ENCODE measurements around the gene SEPTIN12. TPM values are rescaled to one million over a fixed set of nuclear protein-coding genes. Genes with fewer than 3 reads are reported as not detected.
"Not testable (repeated sequence)": the region's sequence is repeated elsewhere in the genome, so short reads cannot be mapped to it uniquely, and the experiment has no call there.

Gene SEPTIN12
- total and polyA plus RNA-seq, 4 donors, result not detected

- DNase-seq, result no peak
- TF ChIP-seq, protein P1, sequence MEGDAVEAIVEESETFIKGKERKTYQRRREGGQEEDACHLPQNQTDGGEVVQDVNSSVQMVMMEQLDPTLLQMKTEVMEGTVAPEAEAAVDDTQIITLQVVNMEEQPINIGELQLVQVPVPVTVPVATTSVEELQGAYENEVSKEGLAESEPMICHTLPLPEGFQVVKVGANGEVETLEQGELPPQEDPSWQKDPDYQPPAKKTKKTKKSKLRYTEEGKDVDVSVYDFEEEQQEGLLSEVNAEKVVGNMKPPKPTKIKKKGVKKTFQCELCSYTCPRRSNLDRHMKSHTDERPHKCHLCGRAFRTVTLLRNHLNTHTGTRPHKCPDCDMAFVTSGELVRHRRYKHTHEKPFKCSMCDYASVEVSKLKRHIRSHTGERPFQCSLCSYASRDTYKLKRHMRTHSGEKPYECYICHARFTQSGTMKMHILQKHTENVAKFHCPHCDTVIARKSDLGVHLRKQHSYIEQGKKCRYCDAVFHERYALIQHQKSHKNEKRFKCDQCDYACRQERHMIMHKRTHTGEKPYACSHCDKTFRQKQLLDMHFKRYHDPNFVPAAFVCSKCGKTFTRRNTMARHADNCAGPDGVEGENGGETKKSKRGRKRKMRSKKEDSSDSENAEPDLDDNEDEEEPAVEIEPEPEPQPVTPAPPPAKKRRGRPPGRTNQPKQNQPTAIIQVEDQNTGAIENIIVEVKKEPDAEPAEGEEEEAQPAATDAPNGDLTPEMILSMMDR (IDR thresholded peaks at IDR 0.05; ENCODE audit: control extremely low read depth, extremely low read depth), result no peak
- no peak overlapping the region for H3K4me3 ChIP-seq
- no peaks in the 10 kb centered on the region for H3K9me3 ChIP-seq (ENCODE audit: control insufficient read depth in 4 of 4, insufficient read depth in 3 of 4, low read length in 3 of 4)
- H3K4me1 ChIP-seq (ENCODE audit: control insufficient read depth in 5 of 5, insufficient read depth in 5 of 5, low read length in 5 of 5), result no peaks in the 10 kb centered on the region
- no peak for ATAC-seq (ENCODE audit: insufficient read depth, low FRiP score)
- H3K36me3 ChIP-seq (ENCODE audit: control insufficient read depth in 4 of 4, insufficient read depth in 4 of 4, low read length in 4 of 4), result no peaks in the 10 kb centered on the region
- H3K9ac ChIP-seq (ENCODE audit: insufficient read depth in 1 of 2, low read length in 2 of 2), result no peak overlapping the region
- WGBS, 2 donors, result 49 to 73% methylated on average over 9 of the region's 9 CpGs
- H3K27me3 ChIP-seq (ENCODE audit: control insufficient read depth in 3 of 3, insufficient read depth in 3 of 3, low read length in 2 of 3), result no peaks in the 10 kb centered on the region
- no peak overlapping the region for H3K27ac ChIP-seq (ENCODE audit: low read depth in 1 of 2, low read length in 1 of 2)
Observed at GRCh38 chr16:4788489-4788889, 344 bp upstream of the SEPTIN12 start.

DNA sequence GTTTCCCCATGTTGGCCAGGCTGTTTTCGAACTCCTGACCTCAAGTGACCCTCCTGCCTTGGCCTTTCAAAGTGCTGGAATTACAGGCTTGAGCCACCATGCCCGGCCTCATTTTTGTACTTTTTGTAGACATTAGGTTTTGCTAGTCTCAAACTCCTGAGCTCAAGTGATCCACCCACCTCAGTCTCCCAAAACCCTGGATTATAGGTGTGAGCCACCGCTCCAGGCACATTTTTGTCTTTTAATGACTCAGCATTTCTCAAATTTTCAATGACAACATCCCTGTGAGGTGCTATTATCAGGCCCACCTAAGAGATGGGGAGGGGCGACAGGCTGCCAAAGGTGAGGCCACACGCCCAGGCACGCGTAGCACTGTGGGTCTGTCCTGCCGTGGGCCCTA is 1.1 kb downstream of the SEPTIN12 start:
- no peaks in the 10 kb centered on the region for H3K9me3 ChIP-seq (ENCODE audit: control insufficient read depth in 4 of 4, insufficient read depth in 3 of 4, low read length in 3 of 4)
- WGBS, 2 donors, result 94 to 97% methylated on average over 8 of the region's 8 CpGs
- no peak overlapping the region for H3K27ac ChIP-seq (ENCODE audit: low read depth in 1 of 2, low read length in 1 of 2)
- no peaks in the 10 kb centered on the region for H3K36me3 ChIP-seq (ENCODE audit: control insufficient read depth in 4 of 4, insufficient read depth in 4 of 4, low read length in 4 of 4)
- no peaks in the 10 kb centered on the region for H3K4me1 ChIP-seq (ENCODE audit: control insufficient read depth in 5 of 5, insufficient read depth in 5 of 5, low read length in 5 of 5)
- no peaks in the 10 kb centered on the region for H3K27me3 ChIP-seq (ENCODE audit: control insufficient read depth in 3 of 3, insufficient read depth in 3 of 3, low read length in 2 of 3)
- TF ChIP-seq, protein P1 (IDR thresholded peaks at IDR 0.05; ENCODE audit: control extremely low read depth, extremely low read depth), result no peak
- ATAC-seq (ENCODE audit: insufficient read depth, low FRiP score) (no peak), DNase-seq (no peak)
- no peak overlapping the region for H3K4me3 ChIP-seq
- no peak overlapping the region for H3K9ac ChIP-seq (ENCODE audit: insufficient read depth in 1 of 2, low read length in 2 of 2)

- Histone ChIP-seq H3K4me1 (ENCODE audit: control insufficient read depth in 5 of 5, insufficient read depth in 5 of 5, low read length in 5 of 5) (no peaks in the 10 kb centered on the region), H3K4me3 (no peak overlapping the region), H3K9me3 (ENCODE audit: control insufficient read depth in 4 of 4, insufficient read depth in 3 of 4, low read length in 3 of 4) (no peaks in the 10 kb centered on the region), H3K9ac (ENCODE audit: insufficient read depth in 1 of 2, low read length in 2 of 2) (no peak overlapping the region), H3K27ac (ENCODE audit: low read depth in 1 of 2, low read length in 1 of 2) (no peak overlapping the region), H3K27me3 (ENCODE audit: control insufficient read depth in 3 of 3, insufficient read depth in 3 of 3, low read length in 2 of 3) (no peaks in the 10 kb centered on the region), H3K36me3 (ENCODE audit: control insufficient read depth in 4 of 4, insufficient read depth in 4 of 4, low read length in 4 of 4) (no peaks in the 10 kb centered on the region)
- TF ChIP-seq, protein P1 (IDR thresholded peaks at IDR 0.05; ENCODE audit: control extremely low read depth, extremely low read depth), result no peak
- DNase-seq (no peak), ATAC-seq (ENCODE audit: insufficient read depth, low FRiP score) (no peak)
- 92 to 93% methylated on average over 23 of the region's 23 CpGs for WGBS, 2 donors
Observed at GRCh38 chr16:4785758-4786433, 2.2 kb downstream of the SEPTIN12 start.

DNA sequence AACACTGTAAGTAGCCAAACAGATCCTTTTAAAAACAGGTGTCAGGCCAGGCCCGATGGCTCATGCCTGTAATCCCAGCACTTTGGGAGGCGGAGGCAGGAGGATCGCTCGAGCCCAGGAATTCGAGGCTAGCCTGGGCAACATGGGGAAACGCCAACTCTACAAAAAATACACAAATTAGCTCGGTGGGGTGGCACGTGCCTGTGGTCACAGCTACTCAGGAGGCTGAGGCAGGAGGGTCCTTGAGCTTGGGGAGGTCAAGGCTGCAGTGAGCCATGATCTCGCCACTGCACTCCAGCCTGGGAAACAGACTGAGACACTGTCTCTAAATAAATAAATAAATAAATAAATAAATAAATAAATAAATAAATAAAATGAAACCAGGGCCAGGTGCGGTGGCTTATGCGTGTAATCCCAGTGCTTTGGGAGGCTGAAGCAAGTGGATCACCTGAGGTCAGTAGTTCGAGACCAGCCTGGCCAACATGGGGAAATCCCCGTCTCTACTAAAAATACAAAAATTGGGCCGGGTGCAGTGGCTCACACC is 3.6 kb downstream of the SEPTIN12 start:
- not testable (repeated sequence) for H3K4me3 ChIP-seq; H3K36me3 ChIP-seq (ENCODE audit: control insufficient read depth in 4 of 4, insufficient read depth in 4 of 4, low read length in 4 of 4); H3K9ac ChIP-seq (ENCODE audit: insufficient read depth in 1 of 2, low read length in 2 of 2); H3K27me3 ChIP-seq (ENCODE audit: control insufficient read depth in 3 of 3, insufficient read depth in 3 of 3, low read length in 2 of 3); H3K4me1 ChIP-seq (ENCODE audit: control insufficient read depth in 5 of 5, insufficient read depth in 5 of 5, low read length in 5 of 5); DNase-seq; ATAC-seq (ENCODE audit: insufficient read depth, low FRiP score); H3K27ac ChIP-seq (ENCODE audit: low read depth in 1 of 2, low read length in 1 of 2); H3K9me3 ChIP-seq (ENCODE audit: control insufficient read depth in 4 of 4, insufficient read depth in 3 of 4, low read length in 3 of 4)
- WGBS, 2 donors, result 89 to 91% methylated on average over 14 of the region's 14 CpGs

All from lung (tissue), 12 donors.